B cell (primary cell): ENCODE data around the gene GAD1. TPM values are rescaled to one million over a fixed set of nuclear protein-coding genes. Genes with fewer than 3 reads are reported as not detected.

Experiments
- ATAC-seq: fragments of 200-7000 bp; cut with Tn5 transposase; one replicate; pipeline ENCODE4 v1.10.0; 2021; ENCODE audit warnings: low read depth, mild to moderate bottlenecking, moderate number of reproducible peaks, moderate library complexity
- CTCF ChIA-PET: fragments of 350-600 bp; sonication (Branson Sonifier 250); formaldehyde crosslinking; loops from one replicate; lab custom pipeline; 2021; ENCODE audit warnings: antibody characterized with exemption, inconsistent platforms; lab: Charles Lee
- POLR2A ChIA-PET: fragments of 350-600 bp; sonication (Branson Sonifier 250); formaldehyde crosslinking; loops from one replicate; lab custom pipeline; 2021; ENCODE audit warnings: antibody characterized with exemption; lab: Charles Lee
- DNase-seq: peaks from one replicate; pipeline ENCODE4 v3.0.0; 2013
- H2AFZ ChIP-seq: 2 replicates; pipeline ENCODE4 v1.6.1; 2012; ENCODE audit warnings: mild to moderate bottlenecking, low read depth, low read length; ENCODE audit not compliant: insufficient read depth, poor library complexity, severe bottlenecking
- H3K27ac ChIP-seq, 2 donors: 1 replicate in 1 of 2; 2 replicates in 1 of 2; pipeline ENCODE4 v1.5.1; 2012 to 2013; ENCODE audit warnings: low read length in 2 of 2, mild to moderate bottlenecking in 2 of 2, moderate library complexity in 1 of 2
- H3K27me3 ChIP-seq, 4 experiments: fragments of 200-600 bp in 1 of 4; sonication (generic) in 1 of 4; replicated peaks in 1 of 4; 1 replicate in 2 of 4; 2 replicates in 2 of 4; pipeline versions ENCODE4 v1.6.1 to v1.7.0; 2013 to 2016; ENCODE audit warnings: low read length in 3 of 4, mild to moderate bottlenecking in 2 of 4, mixed read lengths in 1 of 4, moderate library complexity in 1 of 4; ENCODE audit not compliant: insufficient read depth in 4 of 4, control insufficient read depth in 3 of 4; ENCODE audit errors: control extremely low read depth in 1 of 4
- H3K36me3 ChIP-seq, 2 experiments: replicated peaks in 1 of 2; 1 replicate in 1 of 2; 2 replicates in 1 of 2; pipeline versions ENCODE4 v1.6.1 to v1.7.1; 2013; ENCODE audit warnings: low read length in 1 of 2; ENCODE audit not compliant: insufficient read depth in 2 of 2, control insufficient read depth in 1 of 2; ENCODE audit errors: control extremely low read depth in 1 of 2, extremely low read depth in 1 of 2
- H3K4me1 ChIP-seq, 2 donors: fragments of 200-600 bp in 1 of 2; sonication (generic) in 1 of 2; 1 replicate in 1 of 2; 2 replicates in 1 of 2; pipeline versions ENCODE4 v1.5.1 to v1.6.1; 2013 to 2017; ENCODE audit warnings: low read length in 2 of 2; ENCODE audit not compliant: control insufficient read depth in 2 of 2, insufficient read depth in 2 of 2
- H3K4me2 ChIP-seq: replicated peaks from 2 replicates; pipeline ENCODE3; 2012; ENCODE audit warnings: mild to moderate bottlenecking, low read depth, low read length; ENCODE audit not compliant: poor library complexity, severe bottlenecking
- H3K4me3 ChIP-seq, 5 experiments: fragments of 200-600 bp in 1 of 5; sonication (generic) in 1 of 5; 1 replicate in 3 of 5; 2 replicates in 2 of 5; pipeline versions ENCODE4 v1.5.1 to v1.7.0; 2011 to 2016; ENCODE audit warnings: low read length in 4 of 5, mild to moderate bottlenecking in 4 of 5, low read depth in 2 of 5, control low read depth in 1 of 5, moderate library complexity in 1 of 5; ENCODE audit not compliant: insufficient read depth in 1 of 5; ENCODE audit errors: control extremely low read depth in 1 of 5, extremely low read depth in 1 of 5
- H3K79me2 ChIP-seq: fragments of 200-600 bp; sonication (generic); one replicate; pipeline ENCODE4 v1.6.0; 2016; ENCODE audit warnings: low read length; ENCODE audit not compliant: control insufficient read depth, insufficient read depth
- H3K9ac ChIP-seq: fragments of 200-600 bp; sonication (generic); 2 replicates; pipeline ENCODE4 v1.6.1; 2017; ENCODE audit warnings: mild to moderate bottlenecking, low read length, moderate library complexity
- H3K9me3 ChIP-seq, 3 donors: one replicate each; pipeline versions ENCODE4 v1.6.1 to v1.7.1; 2013; ENCODE audit warnings: low read length in 2 of 3; ENCODE audit not compliant: control insufficient read depth in 2 of 3, insufficient read depth in 1 of 3; ENCODE audit errors: control extremely low read depth in 1 of 3
- H4K20me1 ChIP-seq: 2 replicates; pipeline ENCODE4 v1.6.0; 2012; ENCODE audit warnings: mild to moderate bottlenecking, low read length; ENCODE audit not compliant: insufficient read depth, control insufficient read depth, poor library complexity, severe bottlenecking
- H3K27ac Mint-ChIP-seq: one replicate; pipeline ENCODE4 v1.8.0; 2021; ENCODE audit warnings: mixed read lengths
- H3K27me3 Mint-ChIP-seq: one replicate; pipeline ENCODE4 v1.8.0; 2021; ENCODE audit warnings: mixed read lengths
- H3K4me1 Mint-ChIP-seq: one replicate; pipeline ENCODE4 v1.8.0; 2021; ENCODE audit warnings: mixed read lengths
- H3K4me3 Mint-ChIP-seq: one replicate; pipeline ENCODE4 v1.8.0; 2021; ENCODE audit warnings: mixed read lengths
- H3K9me3 Mint-ChIP-seq: one replicate; pipeline ENCODE4 v1.8.0; 2022; ENCODE audit warnings: mixed read lengths; ENCODE audit not compliant: insufficient read depth
- EZH2 ChIP-seq: IDR thresholded peaks from 2 replicates; pipeline ENCODE4 v1.6.1; 2012; ENCODE audit warnings: borderline replicate concordance, low read depth, mild to moderate bottlenecking, moderate library complexity, low read length; ENCODE audit not compliant: insufficient read depth, poor library complexity, severe bottlenecking
- WGBS: methylation state at CpG from one replicate; pipeline ENCODE4 v1.1.5; 2013; ENCODE audit warnings: missing lambda C conversion rate; ENCODE audit not compliant: insufficient coverage; 5-methylcytosine and 5-hydroxymethylcytosine counted together
- intact Hi-C: fragments of 100-400 bp; cut with micrococcal nuclease; formaldehyde crosslinking; loops from one replicate; pipeline ENCODE4 v1.10.0; 2022
- polyA plus RNA-seq: library from polyadenylated mRNA; depleted of rRNA; stranded (reverse); fragments of >200 nt; gene quantifications from 2 replicates; pipeline ENCODE4 v1.2.3, GENCODE V29; 2012
- total RNA-seq, 2 donors: library from RNA; stranded (reverse); fragments of 120-200 nt in 1 of 2; gene quantifications; 1 replicate in 1 of 2; 2 replicates in 1 of 2; pipeline versions ENCODE4 v1.2.3 to v1.2.4, GENCODE V29; 2013 to 2022
- TF ChIP-seq, protein P1 (sequence below): fragments of 200-600 bp; IDR thresholded peaks from one replicate; pipeline ENCODE4 v1.8.0; 2022; ENCODE audit warnings: antibody characterized with exemption, mild to moderate bottlenecking

The GAD1 gene
- total and polyA plus RNA-seq, 2 donors (not counting 1 experiment from before 2014, with no cell fraction given): not detected

DNA sequence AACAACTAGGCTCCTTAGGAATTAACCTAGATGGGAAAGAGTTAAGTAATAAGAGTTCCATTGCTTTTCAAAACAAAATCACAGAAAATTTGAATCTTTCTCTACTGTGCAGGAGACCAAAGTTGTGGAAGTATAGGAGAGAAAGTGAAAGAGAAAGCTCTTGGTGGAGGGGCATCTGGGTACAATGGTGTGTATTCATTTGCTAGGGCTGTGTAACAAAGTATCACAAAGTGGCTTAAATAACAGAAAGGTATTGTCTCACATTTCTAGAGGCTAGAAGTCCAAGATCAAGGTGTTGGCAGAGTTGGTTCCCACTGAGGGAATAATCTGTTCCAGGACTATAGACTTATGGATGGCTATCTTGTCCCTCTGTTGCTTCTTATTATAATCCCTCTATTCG, 61.8 kb downstream of the GAD1 start:
- Histone ChIP-seq H3K9me3 (no peaks in the 10 kb centered on the region), H3K9ac (peak overlapping the region; percentile 20), H3K36me3 (no peaks in the 10 kb centered on the region), H3K4me2 (peak overlapping the region; percentile 45), H3K79me2 (no peaks in the 10 kb centered on the region), H2AFZ (peak overlapping the region; percentile 73), H3K4me3 (peak overlapping the region in 1 of 5 experiments; percentile 0), H3K27me3 (no peaks in the 10 kb centered on the region), H3K4me1 (peaks cover 5 to 7% of the 10 kb centered on the region in 2 donors), H4K20me1 (no peaks in the 10 kb centered on the region), H3K27ac (no peak overlapping the region)
- H3K27me3 Mint-ChIP-seq: peaks cover 16% of the 10 kb centered on the region
- no peak for ATAC-seq
- no peaks in the 10 kb centered on the region for H3K9me3 Mint-ChIP-seq
- 80% methylated on average over 1 of the region's 1 CpG for WGBS
- intact Hi-C loops: no loop called here
- H3K27ac Mint-ChIP-seq: no peak overlapping the region
- POLR2A ChIA-PET: no interaction called here
- H3K4me3 Mint-ChIP-seq: peak overlapping the region; percentile 68
- DNase-seq: peak; percentile 14
- CTCF ChIA-PET: no interaction called here
- TF ChIP-seq EZH2: no peak
- TF ChIP-seq, protein P1, sequence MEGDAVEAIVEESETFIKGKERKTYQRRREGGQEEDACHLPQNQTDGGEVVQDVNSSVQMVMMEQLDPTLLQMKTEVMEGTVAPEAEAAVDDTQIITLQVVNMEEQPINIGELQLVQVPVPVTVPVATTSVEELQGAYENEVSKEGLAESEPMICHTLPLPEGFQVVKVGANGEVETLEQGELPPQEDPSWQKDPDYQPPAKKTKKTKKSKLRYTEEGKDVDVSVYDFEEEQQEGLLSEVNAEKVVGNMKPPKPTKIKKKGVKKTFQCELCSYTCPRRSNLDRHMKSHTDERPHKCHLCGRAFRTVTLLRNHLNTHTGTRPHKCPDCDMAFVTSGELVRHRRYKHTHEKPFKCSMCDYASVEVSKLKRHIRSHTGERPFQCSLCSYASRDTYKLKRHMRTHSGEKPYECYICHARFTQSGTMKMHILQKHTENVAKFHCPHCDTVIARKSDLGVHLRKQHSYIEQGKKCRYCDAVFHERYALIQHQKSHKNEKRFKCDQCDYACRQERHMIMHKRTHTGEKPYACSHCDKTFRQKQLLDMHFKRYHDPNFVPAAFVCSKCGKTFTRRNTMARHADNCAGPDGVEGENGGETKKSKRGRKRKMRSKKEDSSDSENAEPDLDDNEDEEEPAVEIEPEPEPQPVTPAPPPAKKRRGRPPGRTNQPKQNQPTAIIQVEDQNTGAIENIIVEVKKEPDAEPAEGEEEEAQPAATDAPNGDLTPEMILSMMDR: no peak
- peaks cover 7% of the 10 kb centered on the region for H3K4me1 Mint-ChIP-seq

DNA sequence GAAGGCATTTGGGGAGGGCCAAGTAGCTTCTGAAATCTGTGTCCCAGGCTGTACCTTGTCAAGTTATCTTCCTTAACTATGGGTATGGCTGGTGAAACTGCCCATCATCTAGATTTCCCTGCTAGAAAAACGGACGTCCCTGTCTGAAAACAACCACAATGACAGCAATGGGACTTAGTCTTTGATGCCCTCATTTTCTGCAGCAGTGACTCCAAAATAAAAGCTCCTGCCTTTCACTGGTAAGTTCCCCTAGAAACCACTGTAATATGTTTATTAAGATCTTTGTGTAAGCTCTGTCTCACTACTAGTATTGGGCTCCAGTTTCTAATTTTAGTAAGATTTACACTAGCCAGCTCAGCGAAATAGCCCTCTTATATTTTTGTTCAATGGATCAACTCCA, 65.2 kb downstream of the GAD1 start:
- Histone ChIP-seq H3K9ac (no peak overlapping the region), H3K9me3 (peaks cover 0 to 3% (median 0%) of the 10 kb centered on the region in 3 donors), H3K27ac (no peak overlapping the region), H4K20me1 (no peaks in the 10 kb centered on the region), H3K36me3 (no peaks in the 10 kb centered on the region), H3K79me2 (no peaks in the 10 kb centered on the region), H2AFZ (no peak overlapping the region), H3K4me2 (no peak overlapping the region), H3K4me1 (peaks cover 4 to 7% of the 10 kb centered on the region in 2 donors), H3K4me3 (no peak overlapping the region), H3K27me3 (no peaks in the 10 kb centered on the region)
- H3K27me3 Mint-ChIP-seq: peaks cover 32% of the 10 kb centered on the region
- intact Hi-C loops: no loop called here
- no peak overlapping the region for H3K4me3 Mint-ChIP-seq
- H3K4me1 Mint-ChIP-seq: peaks cover 11% of the 10 kb centered on the region
- POLR2A ChIA-PET: interaction anchor here (0.6 kb wide), 1 partner anchor 1303 kb away, joined by 3 read pairs; no protein-coding TSS in a partner anchor
- 100% methylated on average over 1 of the region's 3 CpGs for WGBS
- no peak for ATAC-seq
- no peak for DNase-seq
- CTCF ChIA-PET: interaction anchor here (3.2 kb wide), 1 partner anchor 9 kb away, joined by 19 read pairs; no protein-coding TSS in a partner anchor
- no peaks in the 10 kb centered on the region for H3K9me3 Mint-ChIP-seq
- H3K27ac Mint-ChIP-seq: no peak overlapping the region
- TF ChIP-seq, protein P1: no peak
- no peak for TF ChIP-seq EZH2
